Midbrain (tissue), 1 donor: ENCODE measurements around the gene SLFN11.
"Not testable (repeated sequence)": the region's sequence is repeated elsewhere in the genome, so short reads cannot be mapped to it uniquely, and the experiment has no call there.

Experiments
- DNase-seq: peaks from one replicate; lab custom pipeline; 2025; lab: John Stamatoyannopoulos, UW

SLFN11 gene, protein sequence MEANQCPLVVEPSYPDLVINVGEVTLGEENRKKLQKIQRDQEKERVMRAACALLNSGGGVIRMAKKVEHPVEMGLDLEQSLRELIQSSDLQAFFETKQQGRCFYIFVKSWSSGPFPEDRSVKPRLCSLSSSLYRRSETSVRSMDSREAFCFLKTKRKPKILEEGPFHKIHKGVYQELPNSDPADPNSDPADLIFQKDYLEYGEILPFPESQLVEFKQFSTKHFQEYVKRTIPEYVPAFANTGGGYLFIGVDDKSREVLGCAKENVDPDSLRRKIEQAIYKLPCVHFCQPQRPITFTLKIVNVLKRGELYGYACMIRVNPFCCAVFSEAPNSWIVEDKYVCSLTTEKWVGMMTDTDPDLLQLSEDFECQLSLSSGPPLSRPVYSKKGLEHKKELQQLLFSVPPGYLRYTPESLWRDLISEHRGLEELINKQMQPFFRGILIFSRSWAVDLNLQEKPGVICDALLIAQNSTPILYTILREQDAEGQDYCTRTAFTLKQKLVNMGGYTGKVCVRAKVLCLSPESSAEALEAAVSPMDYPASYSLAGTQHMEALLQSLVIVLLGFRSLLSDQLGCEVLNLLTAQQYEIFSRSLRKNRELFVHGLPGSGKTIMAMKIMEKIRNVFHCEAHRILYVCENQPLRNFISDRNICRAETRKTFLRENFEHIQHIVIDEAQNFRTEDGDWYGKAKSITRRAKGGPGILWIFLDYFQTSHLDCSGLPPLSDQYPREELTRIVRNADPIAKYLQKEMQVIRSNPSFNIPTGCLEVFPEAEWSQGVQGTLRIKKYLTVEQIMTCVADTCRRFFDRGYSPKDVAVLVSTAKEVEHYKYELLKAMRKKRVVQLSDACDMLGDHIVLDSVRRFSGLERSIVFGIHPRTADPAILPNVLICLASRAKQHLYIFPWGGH

DNA sequence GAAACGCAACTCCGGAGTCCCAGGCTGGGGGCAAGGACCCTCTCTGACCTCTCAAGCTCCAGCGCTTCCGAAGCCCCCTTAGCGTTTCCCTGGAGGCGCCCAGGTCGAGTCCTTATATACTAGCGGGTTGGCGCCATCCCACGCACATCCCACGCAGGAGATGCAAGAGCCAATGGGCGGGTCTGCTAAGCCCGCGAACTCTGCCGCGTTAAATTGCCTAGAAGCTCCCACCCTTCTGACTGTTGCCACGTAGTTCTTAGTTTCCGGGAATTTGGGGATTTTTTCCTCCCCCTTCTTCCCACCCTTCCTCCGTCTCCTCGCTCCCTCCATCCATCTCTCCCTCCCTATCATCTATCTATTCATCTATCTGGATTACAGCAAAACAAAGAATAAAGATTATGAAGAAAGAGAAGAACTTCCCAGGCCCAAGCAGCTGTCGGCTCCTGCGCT lies at the start of gene SLFN11:
Gene SLFN11 (minus strand): TSS at position 88 of the 450 bp plus-strand sequence. CDS start 9,814 bp downstream, outside the sequence.
- DNase-seq: peak; percentile 45

DNA sequence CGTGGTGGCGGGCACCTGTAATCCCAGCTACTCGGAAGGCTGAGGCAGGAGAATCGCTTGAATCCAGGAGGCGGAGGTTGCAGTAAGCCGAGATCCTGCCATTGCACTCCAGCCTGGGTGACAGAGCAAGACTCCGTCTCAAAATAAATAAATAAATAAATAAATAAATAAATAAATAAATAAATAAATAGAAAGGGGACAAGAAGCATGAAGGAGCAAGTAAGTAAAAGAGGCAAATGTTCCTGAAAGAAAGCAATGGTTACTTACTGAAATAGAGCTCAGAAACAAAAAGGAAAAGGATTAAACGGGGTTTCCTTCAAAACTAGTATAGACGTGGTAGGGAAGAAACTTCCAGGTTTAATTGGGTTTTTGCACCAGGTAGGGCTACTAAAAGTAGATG lies 47.6 kb upstream of the SLFN11 start:
- DNase-seq: not testable (repeated sequence)

DNA sequence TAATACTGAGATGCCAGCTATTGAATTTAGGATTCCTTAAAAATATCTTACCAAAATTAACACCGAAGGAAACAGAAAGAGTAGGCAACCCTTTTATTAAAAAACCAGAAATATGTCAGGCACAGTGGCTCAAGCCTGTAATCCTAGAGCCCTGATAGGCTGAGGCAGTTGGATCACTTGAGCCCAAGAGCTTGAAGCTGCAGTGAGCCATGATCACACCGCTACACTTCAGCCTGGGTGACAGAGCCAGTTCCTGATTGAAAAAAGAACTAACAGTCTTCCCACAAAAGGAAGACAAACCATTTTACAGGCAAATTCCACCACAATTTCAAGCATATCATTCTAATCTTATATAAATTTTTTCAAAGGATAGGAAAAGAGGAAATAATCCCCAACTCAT lies 43.2 kb upstream of the SLFN11 start:
- DNase-seq: no peak

DNA sequence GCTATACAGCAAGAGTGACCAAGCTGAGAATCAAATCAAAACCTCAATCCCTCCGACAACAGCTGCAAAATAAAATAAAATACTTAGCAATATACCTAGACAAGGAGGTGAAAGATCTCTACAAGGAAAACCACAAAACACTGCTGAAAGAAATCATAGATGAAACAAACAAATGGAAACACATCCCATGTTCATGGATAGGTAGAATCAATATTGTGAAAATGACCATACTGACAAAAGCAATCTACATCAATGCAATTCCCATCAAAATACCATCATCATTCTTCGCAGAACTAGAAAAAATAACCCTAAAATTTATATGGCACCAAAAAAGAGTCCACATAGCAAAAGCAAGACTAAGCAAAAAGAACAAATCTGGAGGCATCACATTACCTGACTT lies 41.3 kb upstream of the SLFN11 start:
- not testable (repeated sequence) for DNase-seq

DNA sequence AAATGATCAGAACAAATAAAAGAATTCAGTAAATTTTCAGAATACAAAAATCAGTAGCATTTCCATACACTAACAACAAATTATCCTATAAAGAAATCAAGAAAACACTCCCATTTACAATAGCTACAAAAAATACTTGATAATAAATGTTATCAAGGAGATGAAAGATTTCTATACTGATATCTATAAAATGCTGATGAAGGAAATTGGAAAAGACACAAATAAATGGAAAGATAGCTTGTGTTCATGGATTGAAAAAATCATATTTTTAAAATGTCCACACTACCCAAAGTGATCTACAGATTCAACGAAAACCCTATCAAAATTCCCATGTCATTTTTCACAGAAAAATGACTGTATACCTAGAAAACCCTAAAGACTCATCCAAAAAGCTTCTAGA lies 40.8 kb upstream of the SLFN11 start:
- DNase-seq: no peak

DNA sequence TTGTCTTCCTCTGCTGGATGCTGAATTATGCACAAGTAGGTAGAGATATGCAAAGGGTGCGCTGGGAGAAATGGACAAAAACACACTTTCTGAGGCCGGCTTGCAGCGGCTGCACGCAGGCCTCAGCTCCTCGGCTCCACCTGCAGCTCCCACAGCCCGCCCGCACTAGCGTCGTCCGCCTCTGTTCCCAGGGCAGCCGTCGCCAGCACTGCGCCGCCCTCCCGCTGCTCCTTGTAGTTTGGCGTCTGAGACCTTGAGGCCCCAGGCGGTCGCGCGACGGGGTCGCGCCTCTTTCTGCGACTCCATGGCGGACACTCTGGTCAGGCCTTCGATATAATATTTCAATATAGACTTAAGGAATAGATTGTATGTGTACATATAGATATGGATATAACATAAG lies 34.1 kb upstream of the SLFN11 start:
- no peak for DNase-seq

DNA sequence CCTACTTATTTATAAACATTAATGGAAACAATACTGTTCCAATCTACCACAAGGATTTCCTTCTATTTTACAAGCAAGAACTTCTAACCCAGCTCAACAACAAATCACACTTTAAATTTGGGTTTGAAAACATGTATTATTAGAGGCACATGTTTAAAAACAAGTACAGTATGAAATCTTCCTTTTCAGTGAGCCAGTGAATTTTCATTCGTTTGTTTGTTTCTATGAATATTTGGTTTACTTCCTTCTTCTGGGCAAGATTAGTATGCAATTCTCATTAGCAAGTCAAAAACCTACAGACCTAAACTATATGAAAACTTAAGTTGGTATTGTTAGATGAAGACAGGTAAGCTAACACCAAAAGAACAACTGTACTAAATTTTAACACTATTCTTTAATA lies 33.1 kb upstream of the SLFN11 start:
- DNase-seq: no peak

DNA sequence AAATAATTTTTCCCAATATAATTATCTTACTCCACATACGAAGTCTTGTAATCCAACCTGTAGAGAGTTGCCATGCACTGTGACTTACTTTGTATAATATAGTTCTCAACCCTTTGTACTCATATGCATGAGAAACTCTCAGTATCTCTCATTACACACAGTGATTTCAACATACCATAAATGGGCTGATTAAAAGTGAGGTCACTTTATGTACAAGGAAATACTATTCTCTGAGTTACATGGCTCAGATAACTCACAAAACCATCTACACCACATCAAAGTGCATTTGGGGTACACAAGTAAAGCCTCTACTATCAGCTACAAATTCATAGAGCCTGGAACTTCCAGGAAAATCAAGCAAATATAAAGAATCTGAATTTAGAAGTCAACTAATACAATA lies 30.9 kb upstream of the SLFN11 start:
- DNase-seq: no peak

DNA sequence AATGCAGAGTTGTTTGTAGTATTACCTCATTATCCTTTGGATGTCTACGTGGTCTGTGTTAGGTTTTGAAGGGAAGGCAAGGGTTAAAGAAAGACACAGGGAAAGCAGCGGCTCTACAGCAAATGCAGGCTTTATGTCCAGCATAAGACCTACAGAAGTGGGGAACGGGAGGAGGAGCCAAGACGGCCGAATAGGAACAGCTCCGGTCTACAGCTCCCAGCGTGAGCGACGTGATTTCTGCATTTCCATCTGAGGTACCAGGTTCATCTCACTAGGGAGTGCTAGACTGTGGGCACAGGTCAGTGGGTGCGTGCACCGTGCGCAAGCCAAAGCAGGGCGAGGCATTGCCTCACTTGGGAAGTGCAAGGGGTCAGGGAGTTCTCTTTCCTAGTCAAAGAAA lies 20.4 kb upstream of the SLFN11 start:
- DNase-seq: not testable (repeated sequence)

DNA sequence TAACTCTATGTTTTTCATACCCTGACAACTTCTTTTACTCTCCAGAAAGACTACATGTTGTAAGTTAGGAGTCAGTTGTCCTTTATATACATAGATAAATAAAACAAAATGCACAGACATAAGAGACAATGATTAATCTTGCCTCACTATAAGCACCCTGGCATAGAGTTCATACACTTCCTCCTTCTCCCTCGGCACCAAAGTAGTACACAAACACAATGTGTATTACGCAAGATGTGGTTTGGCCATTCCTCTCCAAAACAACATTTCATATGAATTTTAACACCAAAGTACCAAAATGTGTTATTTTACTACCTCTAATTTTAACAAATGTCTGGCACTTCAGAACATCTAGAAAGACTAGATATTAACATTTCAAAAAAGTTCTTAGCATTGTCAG lies 17.2 kb upstream of the SLFN11 start:
- DNase-seq: no peak

DNA sequence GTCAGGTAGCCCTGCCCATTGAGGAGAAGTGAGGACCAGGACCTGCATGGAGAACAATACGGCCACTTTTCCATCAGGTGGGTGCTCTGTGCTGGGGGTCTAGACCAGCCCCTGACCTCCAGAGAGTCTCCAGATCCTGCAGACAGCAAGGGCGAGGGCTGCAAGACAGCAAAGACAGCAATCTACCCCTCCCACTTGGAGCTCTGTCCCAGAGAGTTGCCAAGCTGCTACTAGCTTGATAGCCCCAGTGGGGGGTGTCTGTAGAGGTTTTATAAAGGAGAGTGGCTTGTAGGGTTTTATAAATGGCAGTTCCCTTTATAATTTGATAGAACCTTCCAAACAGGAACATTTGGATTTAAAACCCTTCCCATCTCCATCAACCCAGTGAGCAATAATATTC lies 16.7 kb upstream of the SLFN11 start:
- no peak for DNase-seq

DNA sequence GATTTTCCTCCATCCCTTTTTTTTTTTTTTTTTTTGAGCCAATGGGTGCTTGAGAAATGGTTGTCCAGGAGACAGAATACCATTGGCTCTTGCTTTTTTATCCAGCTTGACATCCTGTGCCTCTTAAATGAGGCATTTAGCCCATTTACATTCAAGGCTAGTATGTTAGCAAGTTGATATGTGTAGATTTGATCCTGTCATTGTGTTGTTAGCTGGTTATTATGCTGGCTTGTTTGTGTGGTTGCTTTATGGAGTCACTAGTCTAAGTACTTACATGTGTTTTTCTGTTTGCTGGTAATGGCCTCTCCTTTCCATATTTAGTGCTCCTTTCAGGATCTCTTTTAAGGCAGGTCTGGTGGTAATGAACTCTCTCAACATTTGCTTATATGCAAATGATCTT lies 14.1 kb upstream of the SLFN11 start:
- DNase-seq: no peak

DNA sequence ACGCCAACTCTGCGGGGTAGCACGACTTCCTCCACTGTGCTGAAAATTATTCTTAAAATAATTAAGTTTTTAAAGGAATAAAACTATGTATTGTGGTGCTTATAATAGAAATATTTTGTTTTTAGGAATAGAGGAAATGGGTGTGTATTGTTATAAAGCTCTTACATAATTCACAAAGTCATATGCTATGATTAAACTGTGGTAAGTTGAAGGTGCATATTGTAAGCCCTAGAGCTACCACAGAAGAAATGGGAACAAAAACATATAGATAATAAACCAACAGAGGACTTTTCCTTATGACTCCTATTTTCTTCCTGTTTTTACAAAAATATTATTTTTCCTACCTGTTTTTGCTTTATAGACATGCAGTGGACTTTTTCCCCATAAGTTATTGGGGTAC lies 4.3 kb upstream of the SLFN11 start:
- DNase-seq: no peak

DNA sequence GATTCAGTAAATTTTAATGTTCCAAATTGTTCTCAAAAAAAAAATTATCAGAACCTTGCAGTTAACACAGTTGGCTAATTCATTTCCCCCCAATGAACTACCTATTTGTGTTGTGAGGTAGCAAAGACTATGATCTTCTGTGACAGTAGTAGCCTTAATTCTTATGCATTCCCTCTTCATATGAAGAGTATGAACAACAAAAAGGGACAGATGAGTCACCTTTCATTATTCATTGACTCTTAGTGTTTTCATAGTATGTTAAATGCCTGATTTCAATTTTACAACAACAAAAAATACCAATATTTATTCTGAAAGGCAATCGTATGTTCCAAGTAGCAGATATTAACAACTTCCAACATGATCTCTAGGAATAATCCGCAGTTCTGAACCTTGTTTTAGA lies 3.6 kb upstream of the SLFN11 start:
- DNase-seq: no peak

DNA sequence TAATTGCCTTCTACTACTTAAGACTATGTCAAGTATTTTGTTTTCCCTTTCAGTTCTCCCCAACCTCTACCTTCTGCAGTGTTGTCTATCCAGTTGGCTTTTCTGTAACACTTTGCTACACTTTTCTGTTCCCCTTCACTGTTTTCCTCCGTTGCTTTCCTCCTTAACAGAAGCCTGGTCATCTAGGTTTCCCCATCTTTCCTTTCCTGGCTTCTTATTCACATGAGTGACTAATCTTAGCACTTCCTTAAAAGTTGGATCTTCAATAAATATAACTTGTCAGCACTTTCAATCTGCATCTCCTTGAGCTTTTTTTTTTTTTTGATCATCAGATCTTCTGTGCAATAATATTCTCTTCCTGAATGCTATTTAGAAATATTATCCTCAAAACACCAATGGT lies 2.8 kb upstream of the SLFN11 start:
- DNase-seq: no peak

DNA sequence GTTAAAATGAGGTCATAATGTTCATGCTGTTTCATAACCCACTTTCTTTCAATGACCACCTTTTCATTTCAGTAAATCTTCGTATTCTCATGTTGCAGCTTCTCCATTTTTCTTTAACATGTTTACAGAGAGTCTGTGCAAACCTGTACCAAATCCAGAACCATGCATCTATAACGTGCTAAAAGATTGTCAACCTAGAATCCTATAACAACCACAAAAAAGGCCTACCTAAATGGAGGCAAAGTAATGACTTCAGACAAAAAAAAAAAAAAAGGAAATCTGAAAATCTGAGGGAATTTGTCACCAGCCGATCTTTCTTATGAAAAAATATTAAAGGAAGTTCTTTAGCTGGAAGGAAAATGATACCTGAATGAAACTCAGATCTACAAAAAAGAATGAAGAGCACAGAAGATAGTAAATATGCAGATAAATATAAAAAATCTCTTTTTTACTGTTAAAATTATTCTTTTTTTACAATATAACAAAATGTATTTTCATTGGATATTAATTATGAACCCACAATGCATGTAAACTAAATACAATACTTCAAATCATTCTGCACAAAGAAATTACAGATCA lies 1.4 kb upstream of the SLFN11 start:
- DNase-seq: no peak

DNA sequence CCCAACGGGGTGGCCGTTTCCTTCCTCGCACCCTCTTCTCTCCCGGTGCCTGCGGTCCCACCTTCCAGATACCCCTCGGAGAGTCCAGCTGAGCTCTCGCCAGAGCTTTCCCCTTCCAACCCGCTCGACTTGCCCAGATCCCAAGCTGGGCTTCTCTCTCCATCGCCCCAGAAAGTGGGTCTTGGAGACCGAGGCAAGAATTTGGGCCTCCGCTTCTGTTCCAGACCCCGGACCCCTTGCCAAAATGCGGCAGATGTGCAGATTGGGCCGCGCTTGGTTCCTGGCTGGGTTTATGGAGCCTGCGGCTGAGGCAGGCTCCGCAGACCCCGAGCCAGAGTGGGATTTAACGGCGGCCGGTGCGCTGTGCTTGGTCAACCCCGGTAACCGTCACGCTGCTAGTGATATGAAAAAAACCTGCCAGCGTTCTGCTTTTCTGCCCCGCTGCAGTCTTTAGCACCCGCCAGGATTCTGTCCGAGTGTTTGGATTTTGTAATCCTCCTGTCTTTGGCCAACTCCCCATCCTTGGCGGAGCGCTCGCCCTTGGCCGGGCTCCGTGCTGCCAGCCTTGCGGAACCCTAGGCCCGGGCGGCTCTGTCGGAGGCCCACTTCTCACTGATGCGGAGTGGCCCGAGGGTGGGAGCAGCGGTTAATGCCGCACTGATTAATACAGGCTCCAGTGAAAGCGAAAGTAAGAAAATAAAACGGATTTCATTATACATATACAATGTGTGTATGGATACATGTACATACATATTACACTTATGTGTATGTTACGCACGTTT lies 754 bp upstream of the SLFN11 start:
- peak; percentile 35 for DNase-seq

DNA sequence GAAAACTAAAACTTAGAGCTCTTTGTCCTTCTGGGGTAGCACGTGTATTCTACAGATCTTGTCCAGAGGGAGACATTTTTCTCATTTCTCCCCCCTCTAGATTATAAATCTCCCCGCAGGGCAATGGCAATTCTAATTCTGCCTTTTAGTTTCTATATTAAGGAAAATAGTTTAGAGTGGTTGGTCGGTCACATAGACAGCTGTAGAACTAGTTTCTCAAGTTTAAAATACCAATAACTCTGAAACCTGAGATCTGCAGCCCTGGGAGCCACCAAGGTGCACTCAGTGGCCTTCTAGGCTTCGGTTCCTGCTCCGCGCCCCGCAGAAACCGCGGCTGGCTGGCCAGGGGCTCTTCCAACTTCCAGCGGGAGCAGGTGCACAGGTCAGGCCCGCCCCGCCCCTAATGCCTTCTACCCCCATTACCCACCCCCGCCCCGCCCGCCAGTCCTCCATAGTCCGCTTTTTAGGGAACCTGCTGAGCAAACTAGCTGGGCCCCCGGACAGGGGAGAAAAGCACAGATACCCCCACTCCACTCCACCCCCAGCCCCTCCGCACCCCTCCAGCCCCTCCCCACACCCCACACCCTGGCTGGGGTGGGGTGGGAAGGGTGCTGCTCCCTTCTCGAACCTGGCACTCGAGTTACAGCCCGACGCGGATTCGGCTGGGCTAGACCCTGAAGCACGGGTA lies 431 bp downstream of the SLFN11 start:
- DNase-seq: no peak

DNA sequence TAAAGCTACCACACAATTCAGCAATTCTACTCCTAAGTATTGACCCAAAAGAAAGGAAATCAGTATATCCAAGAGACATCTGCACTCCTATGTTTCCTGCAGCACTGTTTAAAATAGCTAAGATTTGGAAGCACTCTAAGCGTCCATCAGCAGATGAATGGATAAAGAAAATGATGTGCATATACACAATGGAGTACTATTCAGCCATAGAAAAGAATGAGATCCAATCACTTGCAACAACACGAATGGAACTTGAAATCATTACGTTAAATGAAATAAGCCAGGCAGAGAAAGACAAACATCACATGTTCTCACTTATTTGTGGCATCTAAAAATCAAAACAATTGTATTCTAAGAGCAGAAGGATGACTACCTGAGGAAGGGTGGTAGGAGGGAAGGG lies 1.5 kb downstream of the SLFN11 start:
- no peak for DNase-seq

DNA sequence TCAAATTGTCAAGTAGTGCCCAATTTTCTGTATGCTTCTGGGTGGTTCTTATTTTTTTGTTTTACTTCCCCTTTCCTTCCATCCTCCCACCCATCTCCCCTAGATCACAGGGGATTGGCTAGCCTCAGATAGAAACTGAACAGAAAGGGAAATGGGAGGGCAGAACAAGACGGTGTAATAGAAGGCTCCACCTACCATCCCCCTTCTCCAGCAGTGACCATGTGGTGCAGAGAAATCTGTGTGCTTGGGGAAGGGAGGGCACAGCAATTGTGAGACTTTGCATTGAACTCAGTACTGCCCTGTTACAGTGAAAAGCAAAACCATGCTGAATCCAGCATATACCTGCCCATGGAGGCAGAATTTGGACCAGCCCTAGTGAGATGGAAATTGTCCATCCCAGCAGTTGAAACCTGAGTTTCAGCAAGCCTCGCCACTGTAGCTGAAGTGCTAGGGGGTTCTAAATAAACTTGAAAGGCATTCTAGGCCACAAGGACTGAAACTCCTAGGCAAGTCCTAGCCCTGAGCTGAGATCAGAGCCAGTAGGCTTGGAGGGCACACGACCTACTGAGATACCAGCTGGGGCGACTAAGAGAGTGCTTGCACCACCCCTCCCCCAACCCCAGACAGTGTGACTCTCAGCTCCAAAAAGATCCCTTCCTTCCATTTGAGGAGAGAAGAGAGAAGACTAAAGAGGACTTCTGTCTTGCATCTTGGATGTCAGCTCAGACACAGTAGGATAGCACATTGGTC lies 5.2 kb downstream of the SLFN11 start:
- DNase-seq: peak; percentile 43

DNA sequence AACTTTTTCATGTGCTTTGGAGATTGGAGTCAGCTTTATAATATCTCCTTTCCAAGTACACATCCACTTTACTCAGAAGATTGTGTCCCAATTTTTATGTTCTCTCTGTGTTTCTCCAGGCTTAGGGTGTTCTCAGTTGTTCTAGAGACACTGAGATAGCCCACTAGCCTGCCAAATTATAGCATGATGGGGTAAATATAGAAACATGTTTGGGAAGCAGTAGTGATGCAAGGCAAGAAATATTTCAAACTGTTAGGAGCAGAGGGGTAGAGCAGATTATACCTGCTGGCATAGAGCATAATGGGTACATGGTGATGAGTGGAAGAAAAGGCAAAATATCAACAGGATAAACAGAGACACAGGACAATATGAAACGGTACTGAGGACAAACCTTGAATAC lies 12.4 kb downstream of the SLFN11 start:
- no peak for DNase-seq
